OCI-LY7 (cell line): Measurements from ENCODE around the gene TTC6. TPM values are rescaled to one million over a fixed set of nuclear protein-coding genes. Genes with fewer than 3 reads are reported as not detected.

Source experiments
- BruUV-seq: library from RNA; stranded (reverse); fragments of 400-500 nt; replicated peaks from 2 replicates; lab custom pipeline; 2021; lab: Mats Ljungman, UMichigan
- CTCF ChIA-PET: fragments of 300-600 bp; sonication (Branson Sonifier 250); formaldehyde crosslinking; loops from one replicate; lab custom pipeline; 2022; ENCODE audit warnings: antibody characterized with exemption; ENCODE audit not compliant: unreplicated experiment; lab: Charles Lee
- POLR2A ChIA-PET: fragments of 300-600 bp; sonication (Branson Sonifier 250); formaldehyde crosslinking; loops from one replicate; lab custom pipeline; 2022; ENCODE audit warnings: antibody characterized with exemption; lab: Charles Lee
- DNase-seq: peaks from one replicate; pipeline ENCODE4 v3.0.0-alpha.2; 2015; ENCODE audit warnings: low spot score
- H2AFZ ChIP-seq: fragments of 200-600 bp; sonication (generic), shearing (Covaris generic); 2 replicates; pipeline ENCODE4 v1.6.1; 2014; ENCODE audit warnings: mild to moderate bottlenecking, antibody characterized with exemption, low read length, moderate library complexity
- H3K27ac ChIP-seq: fragments of 200-600 bp; sonication (generic); 2 replicates; pipeline ENCODE4 v1.5.1; 2014; ENCODE audit warnings: mixed run types, low read depth, mild to moderate bottlenecking, moderate library complexity, low read length, inconsistent platforms; ENCODE audit not compliant: poor library complexity, severe bottlenecking
- H3K36me3 ChIP-seq: fragments of 200-600 bp; sonication (generic); 2 replicates; pipeline ENCODE4 v1.6.1; 2014; ENCODE audit warnings: mild to moderate bottlenecking, antibody characterized with exemption, low read length, moderate library complexity, mixed read lengths; ENCODE audit not compliant: insufficient read depth
- H3K4me1 ChIP-seq: fragments of 200-600 bp; sonication (generic); 2 replicates; pipeline ENCODE4 v1.5.1; 2014; ENCODE audit warnings: mild to moderate bottlenecking, low read length; ENCODE audit not compliant: insufficient read depth, poor library complexity, severe bottlenecking
- H3K4me2 ChIP-seq: fragments of 200-600 bp; sonication (generic); 2 replicates; pipeline ENCODE4 v1.6.1; 2014; ENCODE audit warnings: mild to moderate bottlenecking, low read length
- H3K4me3 ChIP-seq: fragments of 200-600 bp; sonication (generic); 2 replicates; pipeline ENCODE4 v1.5.1; 2014; ENCODE audit warnings: mild to moderate bottlenecking, low read depth, low read length; ENCODE audit not compliant: poor library complexity, severe bottlenecking
- H3K79me2 ChIP-seq: fragments of 200-600 bp; sonication (generic); 2 replicates; pipeline ENCODE4 v1.6.1; 2016; ENCODE audit warnings: low read depth, mild to moderate bottlenecking, low read length, moderate library complexity, mixed read lengths; ENCODE audit not compliant: insufficient read depth
- H3K9me2 ChIP-seq: fragments of 200-600 bp; sonication (generic); 2 replicates; pipeline ENCODE4 v1.6.1; 2016; ENCODE audit warnings: mild to moderate bottlenecking, low read length, mixed read lengths; ENCODE audit not compliant: insufficient read depth
- H3K9me3 ChIP-seq: fragments of 200-600 bp; sonication (generic); 2 replicates; pipeline ENCODE4 v1.6.1; 2014; ENCODE audit warnings: mild to moderate bottlenecking, mixed run types, low read length, mixed read lengths
- H4K20me1 ChIP-seq: fragments of 200-600 bp; sonication (generic); 2 replicates; pipeline ENCODE4 v1.6.1; 2014; ENCODE audit warnings: mild to moderate bottlenecking, antibody characterized with exemption, low read length, moderate library complexity, mixed read lengths; ENCODE audit not compliant: insufficient read depth
- EZH2phosphoT487 ChIP-seq: fragments of 200-600 bp; sonication (generic); IDR thresholded peaks from 2 replicates; pipeline ENCODE4 v1.6.1; 2018; ENCODE audit warnings: low read depth, borderline replicate concordance, mild to moderate bottlenecking, mixed run types, antibody characterized with exemption, low read length, moderate library complexity, mixed read lengths
- intact Hi-C: fragments of 100-400 bp; cut with micrococcal nuclease; formaldehyde crosslinking; loops from one replicate; pipeline ENCODE4 v1.10.0; 2022; ENCODE audit not compliant: unreplicated experiment
- total RNA-seq, 2 experiments: library from RNA; depleted of rRNA in 1 of 2; stranded (reverse); fragments of >200 nt in 1 of 2; shearing (Covaris generic) in 1 of 2; gene quantifications; 2 replicates each; pipeline ENCODE4 v1.2.3, GENCODE V29; 2014 to 2022
- TF ChIP-seq, protein P1 (sequence below): fragments of 200-600 bp; sonication (generic); conservative IDR thresholded peaks from 2 replicates; pipeline ENCODE4 v1.5.1; 2014; ENCODE audit warnings: mild to moderate bottlenecking, antibody characterized with exemption, low read length, moderate library complexity, mixed read lengths

The TTC6 gene
- total RNA-seq, 2 experiments from 2014 or later, result not detected

DNA sequence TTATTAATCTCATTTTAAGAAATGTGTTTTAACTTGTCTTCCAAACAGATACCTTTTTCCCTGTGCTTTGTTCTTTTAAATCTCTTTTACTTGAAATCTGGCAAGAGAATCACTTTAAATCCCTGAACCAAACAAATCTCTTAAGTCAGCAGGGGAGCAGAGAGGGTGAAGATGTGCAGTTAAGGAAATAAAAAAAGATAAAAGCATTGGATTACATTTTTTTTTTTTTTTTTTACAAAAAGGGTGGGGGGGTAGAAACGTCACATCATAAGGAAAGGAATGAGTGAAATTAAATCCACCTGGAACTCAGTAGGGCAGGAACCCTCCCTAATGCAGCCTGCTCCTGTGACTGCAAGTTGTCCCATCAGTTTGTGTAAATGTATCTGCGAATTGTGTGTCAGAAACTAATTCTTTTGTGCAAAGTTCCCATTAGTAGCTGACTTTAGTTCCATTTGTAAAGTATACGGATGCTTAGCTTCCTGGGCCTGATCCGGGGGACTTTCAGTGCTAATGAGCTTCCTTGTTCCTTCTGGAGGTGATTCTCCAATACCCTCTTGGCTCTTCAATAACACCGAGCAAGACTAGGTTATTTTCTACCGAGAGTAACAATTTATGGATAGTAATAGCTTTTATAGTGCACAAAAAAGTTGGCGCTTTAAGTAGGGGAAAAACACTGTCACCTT is 1.5 kb downstream of the TTC6 start:
- no peaks in the 10 kb centered on the region for H4K20me1 ChIP-seq
- no peak overlapping the region for H3K27ac ChIP-seq
- H3K4me2 ChIP-seq, result no peak overlapping the region
- TF ChIP-seq, protein P1, sequence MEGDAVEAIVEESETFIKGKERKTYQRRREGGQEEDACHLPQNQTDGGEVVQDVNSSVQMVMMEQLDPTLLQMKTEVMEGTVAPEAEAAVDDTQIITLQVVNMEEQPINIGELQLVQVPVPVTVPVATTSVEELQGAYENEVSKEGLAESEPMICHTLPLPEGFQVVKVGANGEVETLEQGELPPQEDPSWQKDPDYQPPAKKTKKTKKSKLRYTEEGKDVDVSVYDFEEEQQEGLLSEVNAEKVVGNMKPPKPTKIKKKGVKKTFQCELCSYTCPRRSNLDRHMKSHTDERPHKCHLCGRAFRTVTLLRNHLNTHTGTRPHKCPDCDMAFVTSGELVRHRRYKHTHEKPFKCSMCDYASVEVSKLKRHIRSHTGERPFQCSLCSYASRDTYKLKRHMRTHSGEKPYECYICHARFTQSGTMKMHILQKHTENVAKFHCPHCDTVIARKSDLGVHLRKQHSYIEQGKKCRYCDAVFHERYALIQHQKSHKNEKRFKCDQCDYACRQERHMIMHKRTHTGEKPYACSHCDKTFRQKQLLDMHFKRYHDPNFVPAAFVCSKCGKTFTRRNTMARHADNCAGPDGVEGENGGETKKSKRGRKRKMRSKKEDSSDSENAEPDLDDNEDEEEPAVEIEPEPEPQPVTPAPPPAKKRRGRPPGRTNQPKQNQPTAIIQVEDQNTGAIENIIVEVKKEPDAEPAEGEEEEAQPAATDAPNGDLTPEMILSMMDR, result no peak
- no peak for TF ChIP-seq EZH2phosphoT487
- POLR2A ChIA-PET, result no interaction called here
- H3K9me3 ChIP-seq, result 0 out of 2 replicates have a peak, but pooled peaks cover 4% of the 10 kb centered on the region
- CTCF ChIA-PET, result no interaction called here
- H3K36me3 ChIP-seq, result no peaks in the 10 kb centered on the region
- intact Hi-C loops, result no loop called here
- no peak overlapping the region for H3K4me3 ChIP-seq
- no peak for DNase-seq
- BruUV-seq, result no TSS peak
- H3K79me2 ChIP-seq, result no peaks in the 10 kb centered on the region
- no peaks in the 10 kb centered on the region for H3K9me2 ChIP-seq
- H3K4me1 ChIP-seq, result no peaks in the 10 kb centered on the region
- H2AFZ ChIP-seq, result no peak overlapping the region

DNA sequence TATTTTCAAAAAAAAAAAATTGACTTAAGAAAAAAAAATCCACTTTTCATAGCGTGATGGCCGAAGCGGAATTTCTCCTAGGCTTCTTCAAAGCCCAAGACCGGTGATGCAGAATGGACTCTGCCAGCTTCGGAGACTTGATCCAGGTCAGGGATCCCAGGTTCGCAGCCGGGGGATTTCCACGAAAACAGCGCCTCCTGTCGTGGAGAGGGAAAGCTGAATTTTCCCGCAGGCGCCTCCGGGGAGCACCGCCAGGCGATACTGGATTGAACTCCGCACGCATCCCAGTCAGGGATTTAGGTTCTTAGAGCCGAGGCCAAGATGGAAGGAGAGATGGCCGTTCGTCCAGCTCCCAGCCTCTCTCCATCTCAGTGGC is 2.1 kb downstream of the TTC6 start:
- Histone ChIP-seq H3K9me2 (no peaks in the 10 kb centered on the region), H3K4me1 (no peaks in the 10 kb centered on the region), H3K4me3 (no peak overlapping the region), H3K36me3 (no peaks in the 10 kb centered on the region), H3K27ac (no peak overlapping the region), H4K20me1 (no peaks in the 10 kb centered on the region), H2AFZ (no peak overlapping the region), H3K79me2 (no peaks in the 10 kb centered on the region), H3K9me3 (0 out of 2 replicates have a peak, but pooled peaks cover 4% of the 10 kb centered on the region), H3K4me2 (no peak overlapping the region)
- no peak for DNase-seq
- intact Hi-C loops, result no loop called here
- POLR2A ChIA-PET, result no interaction called here
- CTCF ChIA-PET, result no interaction called here
- BruUV-seq, result no TSS peak
- TF ChIP-seq EZH2phosphoT487, result no peak
- TF ChIP-seq, protein P1, result no peak
